HL-60 (cell line): ENCODE data around the gene ARHGAP11A.

ENCODE experiments used
- DNase-seq, 2 experiments: peaks; one replicate each; pipeline ENCODE4 v3.0.0-alpha.2; 2010 to 2020; ENCODE audit warnings: low read depth in 1 of 2, low spot score in 1 of 2
- H3K27ac ChIP-seq: fragments of 250-450 bp; sonication (Bioruptor Pico); replicated peaks from 2 replicates; pipeline ENCODE4 v1.5.1; 2020; ENCODE audit warnings: mild to moderate bottlenecking, moderate library complexity
- H3K27me3 ChIP-seq: fragments of 250-450 bp; sonication (Bioruptor Pico); 2 replicates; pipeline ENCODE4 v1.5.1; 2021; ENCODE audit warnings: mild to moderate bottlenecking, moderate library complexity; ENCODE audit not compliant: insufficient read depth, poor library complexity, severe bottlenecking
- H3K4me3 ChIP-seq: replicated peaks from 2 replicates; pipeline ENCODE4 v1.5.1; 2011; ENCODE audit warnings: mild to moderate bottlenecking, control low read depth, low read length; ENCODE audit not compliant: insufficient read depth
- GABPA ChIP-seq: IDR thresholded peaks from 2 replicates; pipeline ENCODE4 v1.6.1; 2012; ENCODE audit warnings: low read depth
- POLR2AphosphoS5 ChIP-seq: IDR thresholded peaks from 2 replicates; pipeline ENCODE4 v1.6.1; 2012; ENCODE audit warnings: low read depth
- SPI1 ChIP-seq: IDR thresholded peaks from 2 replicates; pipeline ENCODE4 v1.6.1; 2012; ENCODE audit warnings: low read depth, mild to moderate bottlenecking, borderline replicate concordance
- TF ChIP-seq, protein P1 (sequence below): IDR thresholded peaks from one replicate; pipeline ENCODE4 v1.5.1; 2011; ENCODE audit warnings: low read length, control low read depth, inconsistent platforms; ENCODE audit not compliant: insufficient read depth
- TF ChIP-seq, protein P2 (sequence below): IDR thresholded peaks from 2 replicates; pipeline ENCODE4 v1.6.1; 2012; ENCODE audit warnings: low read depth; ENCODE audit not compliant: insufficient replicate concordance

Gene ARHGAP11A

DNA sequence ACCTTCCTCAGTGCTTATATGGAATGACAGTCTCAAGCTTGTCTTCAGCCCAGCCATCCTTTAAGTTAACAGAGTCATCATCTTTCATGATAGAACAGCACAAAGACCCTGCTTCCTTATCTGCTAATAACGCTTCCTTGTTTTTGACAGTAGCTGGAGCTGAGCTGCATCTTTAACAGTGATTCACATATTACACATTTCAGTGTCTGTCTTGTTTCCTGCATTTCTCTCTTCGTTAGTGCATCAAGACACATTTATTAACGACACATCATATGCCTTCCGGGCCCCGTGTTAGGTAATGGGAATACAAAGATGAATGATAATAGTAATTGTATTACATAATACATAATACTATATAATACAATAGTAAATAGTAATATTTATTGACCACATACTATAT lies 72.3 kb downstream of the ARHGAP11A start:
- TF ChIP-seq, protein P1, sequence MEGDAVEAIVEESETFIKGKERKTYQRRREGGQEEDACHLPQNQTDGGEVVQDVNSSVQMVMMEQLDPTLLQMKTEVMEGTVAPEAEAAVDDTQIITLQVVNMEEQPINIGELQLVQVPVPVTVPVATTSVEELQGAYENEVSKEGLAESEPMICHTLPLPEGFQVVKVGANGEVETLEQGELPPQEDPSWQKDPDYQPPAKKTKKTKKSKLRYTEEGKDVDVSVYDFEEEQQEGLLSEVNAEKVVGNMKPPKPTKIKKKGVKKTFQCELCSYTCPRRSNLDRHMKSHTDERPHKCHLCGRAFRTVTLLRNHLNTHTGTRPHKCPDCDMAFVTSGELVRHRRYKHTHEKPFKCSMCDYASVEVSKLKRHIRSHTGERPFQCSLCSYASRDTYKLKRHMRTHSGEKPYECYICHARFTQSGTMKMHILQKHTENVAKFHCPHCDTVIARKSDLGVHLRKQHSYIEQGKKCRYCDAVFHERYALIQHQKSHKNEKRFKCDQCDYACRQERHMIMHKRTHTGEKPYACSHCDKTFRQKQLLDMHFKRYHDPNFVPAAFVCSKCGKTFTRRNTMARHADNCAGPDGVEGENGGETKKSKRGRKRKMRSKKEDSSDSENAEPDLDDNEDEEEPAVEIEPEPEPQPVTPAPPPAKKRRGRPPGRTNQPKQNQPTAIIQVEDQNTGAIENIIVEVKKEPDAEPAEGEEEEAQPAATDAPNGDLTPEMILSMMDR: no peak
- TF ChIP-seq, protein P2, sequence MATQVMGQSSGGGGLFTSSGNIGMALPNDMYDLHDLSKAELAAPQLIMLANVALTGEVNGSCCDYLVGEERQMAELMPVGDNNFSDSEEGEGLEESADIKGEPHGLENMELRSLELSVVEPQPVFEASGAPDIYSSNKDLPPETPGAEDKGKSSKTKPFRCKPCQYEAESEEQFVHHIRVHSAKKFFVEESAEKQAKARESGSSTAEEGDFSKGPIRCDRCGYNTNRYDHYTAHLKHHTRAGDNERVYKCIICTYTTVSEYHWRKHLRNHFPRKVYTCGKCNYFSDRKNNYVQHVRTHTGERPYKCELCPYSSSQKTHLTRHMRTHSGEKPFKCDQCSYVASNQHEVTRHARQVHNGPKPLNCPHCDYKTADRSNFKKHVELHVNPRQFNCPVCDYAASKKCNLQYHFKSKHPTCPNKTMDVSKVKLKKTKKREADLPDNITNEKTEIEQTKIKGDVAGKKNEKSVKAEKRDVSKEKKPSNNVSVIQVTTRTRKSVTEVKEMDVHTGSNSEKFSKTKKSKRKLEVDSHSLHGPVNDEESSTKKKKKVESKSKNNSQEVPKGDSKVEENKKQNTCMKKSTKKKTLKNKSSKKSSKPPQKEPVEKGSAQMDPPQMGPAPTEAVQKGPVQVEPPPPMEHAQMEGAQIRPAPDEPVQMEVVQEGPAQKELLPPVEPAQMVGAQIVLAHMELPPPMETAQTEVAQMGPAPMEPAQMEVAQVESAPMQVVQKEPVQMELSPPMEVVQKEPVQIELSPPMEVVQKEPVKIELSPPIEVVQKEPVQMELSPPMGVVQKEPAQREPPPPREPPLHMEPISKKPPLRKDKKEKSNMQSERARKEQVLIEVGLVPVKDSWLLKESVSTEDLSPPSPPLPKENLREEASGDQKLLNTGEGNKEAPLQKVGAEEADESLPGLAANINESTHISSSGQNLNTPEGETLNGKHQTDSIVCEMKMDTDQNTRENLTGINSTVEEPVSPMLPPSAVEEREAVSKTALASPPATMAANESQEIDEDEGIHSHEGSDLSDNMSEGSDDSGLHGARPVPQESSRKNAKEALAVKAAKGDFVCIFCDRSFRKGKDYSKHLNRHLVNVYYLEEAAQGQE: no peak
- TF ChIP-seq SPI1 (no peak), GABPA (no peak), POLR2AphosphoS5 (no peak)
- no peak overlapping the region for H3K27ac ChIP-seq
- DNase-seq: no peak
- no peak overlapping the region for H3K4me3 ChIP-seq
- H3K27me3 ChIP-seq: no peaks in the 10 kb centered on the region

DNA sequence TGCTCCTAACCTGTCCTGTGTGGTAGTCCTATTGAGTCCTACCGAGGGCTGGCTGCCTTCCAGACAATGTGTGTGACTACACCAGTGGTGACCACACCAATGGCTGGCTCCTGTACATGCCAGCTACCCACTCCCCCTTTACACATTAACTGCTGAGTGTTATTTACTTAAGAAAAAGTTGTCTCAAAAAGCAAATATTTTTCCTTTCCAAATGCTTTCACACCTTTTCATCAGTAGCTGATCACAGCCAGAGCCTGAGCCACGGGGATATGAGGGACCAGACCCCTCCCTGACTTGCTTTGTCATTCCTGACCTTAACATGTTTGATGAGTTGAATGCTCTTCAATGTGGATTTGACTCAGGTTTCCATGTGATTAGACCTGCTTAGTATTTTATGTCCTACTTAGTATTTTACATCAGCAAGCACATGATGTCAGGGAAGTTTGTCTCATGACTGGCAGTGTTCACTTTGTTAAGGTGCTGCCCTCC lies 72.9 kb downstream of the ARHGAP11A start:
- H3K27ac ChIP-seq: no peak overlapping the region
- H3K4me3 ChIP-seq: no peak overlapping the region
- no peaks in the 10 kb centered on the region for H3K27me3 ChIP-seq
- DNase-seq: no peak
- no peak for TF ChIP-seq POLR2AphosphoS5
- no peak for TF ChIP-seq SPI1
- TF ChIP-seq, protein P1: no peak
- TF ChIP-seq GABPA: no peak
- TF ChIP-seq, protein P2: no peak
